ENCODE measurements around the gene SMYD3. TPM values are rescaled to one million over a fixed set of nuclear protein-coding genes. Genes with fewer than 3 reads are reported as not detected.
"Not testable (repeated sequence)": the region's sequence is repeated elsewhere in the genome, so short reads cannot be mapped to it uniquely, and the experiment has no call there.

Gene SMYD3
- polyA plus RNA-seq, 2 of the 4 experiments (the other 2 are of a cell fraction) = 18.2 to 35.2 TPM

- Histone ChIP-seq H3K4me1 (peaks cover 25% of the 10 kb centered on the region), H3K27ac (no peak overlapping the region), H3K4me2 (no peak overlapping the region), H3K4me3 (no peak overlapping the region), H3K9me3 (no peaks in the 10 kb centered on the region)
- POLR2A ChIA-PET = no interaction called here
- CTCF ChIA-PET = no interaction called here
- no peak for FAIRE-seq
- no peak for ATAC-seq
- WGBS (ENCODE audit: missing lambda C conversion rate) = 90% methylated on average over 4 of the region's 4 CpGs
- DNase-seq (ENCODE audit: low read depth in 1 of 2, low spot score in 1 of 2) = no peak
- TF ChIP-seq ZFP36 (IDR thresholded peaks at IDR 0.05; ENCODE audit: borderline replicate concordance, partially characterized antibody) = no peak
- TF ChIP-seq KDM1A (IDR thresholded peaks at IDR 0.05; ENCODE audit: low read depth) = no peak
These were observed 177.2 kb downstream of the SMYD3 start for GRCh38 chr1:246329900-246330299.

GRCh38 chr1:246329292-246329691 is 177.8 kb downstream of the SMYD3 start:
- 82% methylated on average over 1 of the region's 1 CpG for WGBS (ENCODE audit: missing lambda C conversion rate)
- POLR2A ChIA-PET = not testable (repeated sequence)

GRCh38 chr1:246324711-246325110 is 182.4 kb downstream of the SMYD3 start:
- TF ChIP-seq FOSL2 (IDR thresholded peaks at IDR 0.05) (no peak), FOSL2 (CRISPR knock-in tag; IDR thresholded peaks at IDR 0.05) (peak; percentile 76), HES2 (IDR thresholded peaks at IDR 0.05) (no peak)
- H3K4me3 ChIP-seq = no peak overlapping the region
- FAIRE-seq = no peak

More at GRCh38 chr1:246329292-246329691, 177.8 kb downstream of the SMYD3 start:
- CTCF ChIA-PET; ATAC-seq; H3K4me2 ChIP-seq; H3K27ac ChIP-seq; DNase-seq (ENCODE audit: low read depth in 1 of 2, low spot score in 1 of 2); H3K4me3 ChIP-seq; H3K9me3 ChIP-seq; FAIRE-seq: not testable (repeated sequence)
- H3K4me1 ChIP-seq = peaks cover 29% of the 10 kb centered on the region

GRCh38 chr1:246324033-246324432 is 183.0 kb downstream of the SMYD3 start:
- CTCF ChIA-PET; H3K4me2 ChIP-seq; H3K4me3 ChIP-seq; FAIRE-seq; H3K27ac ChIP-seq; DNase-seq (ENCODE audit: low read depth in 1 of 2, low spot score in 1 of 2); ATAC-seq; H3K9me3 ChIP-seq: not testable (repeated sequence)
- WGBS (ENCODE audit: missing lambda C conversion rate) = 88% methylated on average over 17 of the region's 17 CpGs
- H3K4me1 ChIP-seq = peaks cover 29% of the 10 kb centered on the region
- POLR2A ChIA-PET = interaction anchor here (0.6 kb wide), 1 partner anchor 315 kb away, joined by 4 read pairs; no protein-coding TSS in a partner anchor

More at GRCh38 chr1:246324711-246325110, 182.4 kb downstream of the SMYD3 start:
- Histone ChIP-seq H3K4me1 (peaks cover 29% of the 10 kb centered on the region), H3K4me2 (peak overlapping the region; percentile 33), H3K9me3 (no peaks in the 10 kb centered on the region), H3K27ac (peak overlapping the region in 1 of 2 experiments; percentile 69; a peak in 2 of 6 replicates)
- ChIA-PET POLR2A (interaction anchor here (0.6 kb wide), 1 partner anchor 315 kb away, joined by 4 read pairs; no protein-coding TSS in a partner anchor), CTCF (no interaction called here)
- DNase-seq (ENCODE audit: low read depth in 1 of 2, low spot score in 1 of 2) (peak; percentile 50 to 69), ATAC-seq (peak; percentile 85 to 95)
- WGBS (ENCODE audit: missing lambda C conversion rate) = 32% methylated on average over 6 of the region's 12 CpGs

- Histone ChIP-seq H3K9me3 (no peaks in the 10 kb centered on the region), H3K27ac (no peak overlapping the region), H3K4me2 (no peak overlapping the region), H3K4me1 (peaks cover 12% of the 10 kb centered on the region), H3K4me3 (no peak overlapping the region)
- ChIA-PET CTCF (no interaction called here), POLR2A (no interaction called here)
- 89% methylated on average over 4 of the region's 4 CpGs for WGBS (ENCODE audit: missing lambda C conversion rate)
- TF ChIP-seq KDM1A (IDR thresholded peaks at IDR 0.05; ENCODE audit: low read depth) (no peak), REST (IDR thresholded peaks at IDR 0.05) (no peak), EHMT2 (IDR thresholded peaks at IDR 0.05; ENCODE audit: low read depth) (no peak), JUNB (IDR thresholded peaks at IDR 0.05) (no peak), BCL3 (IDR thresholded peaks at IDR 0.05) (no peak), MYC (IDR thresholded peaks at IDR 0.05; ENCODE audit: borderline replicate concordance, low read length) (no peak), ELK1 (IDR thresholded peaks at IDR 0.05; ENCODE audit: low read depth, low read length) (no peak), BHLHE40 (IDR thresholded peaks at IDR 0.05; ENCODE audit: low read depth, low read length) (no peak), SREBF2 (IDR thresholded peaks at IDR 0.05) (no peak)
- ATAC-seq (no peak), FAIRE-seq (no peak), DNase-seq (ENCODE audit: low read depth in 1 of 2, low spot score in 1 of 2) (no peak)
These were observed 186.8 kb downstream of the SMYD3 start for GRCh38 chr1:246320286-246320685.
